Measurements from ENCODE around the gene RPL23. TPM values are rescaled to one million over a fixed set of nuclear protein-coding genes. Genes with fewer than 3 reads are reported as not detected.

Gene RPL23
- total RNA-seq, 1 donor from 2014 or later = 3,404 TPM

GRCh38 chr17:38875477-38876075 lies 22.1 kb upstream of the RPL23 start:
- peaks cover 79% of the 10 kb centered on the region for H3K79me2 ChIP-seq (ENCODE audit: low read depth)
- no peak overlapping the region for H3K4me3 Mint-ChIP-seq
- peak overlapping the region; percentile 8 for H3K27ac ChIP-seq
- H3K36me3 Mint-ChIP-seq = peaks cover 9% of the 10 kb centered on the region
- no peak overlapping the region for H2AFZ ChIP-seq (replicated peaks)
- H3K4me1 ChIP-seq = peaks cover 46% of the 10 kb centered on the region
- H3K9me3 ChIP-seq (ENCODE audit: low read depth) = no peaks in the 10 kb centered on the region
- no peaks in the 10 kb centered on the region for H3K36me3 ChIP-seq
- H3K4me1 Mint-ChIP-seq = peaks cover 74% of the 10 kb centered on the region
- TF ChIP-seq CTCF (IDR thresholded peaks at IDR 0.05) (no peak), EZH2phosphoT487 (IDR thresholded peaks at IDR 0.05) (no peak), EZH2 (IDR thresholded peaks at IDR 0.05) (no peak)
- H3K27me3 Mint-ChIP-seq (ENCODE audit: insufficient read depth, low read depth) = peaks cover 12% of the 10 kb centered on the region
- H3F3A ChIP-seq (ENCODE audit: low read depth) = peaks cover 28% of the 10 kb centered on the region
- no peak overlapping the region for H3K4me2 ChIP-seq
- H3K27me3 ChIP-seq = no peaks in the 10 kb centered on the region
- peaks cover 35% of the 10 kb centered on the region for H4K20me1 ChIP-seq (ENCODE audit: low read depth)
- H3K9ac ChIP-seq = no peak overlapping the region
- H3K27ac Mint-ChIP-seq = peak overlapping the region; percentile 50
- H3K4me3 ChIP-seq = no peak overlapping the region
- no peaks in the 10 kb centered on the region for H3K9me3 Mint-ChIP-seq
- DNase-seq (ENCODE audit: low spot score) = no peak

- Histone ChIP-seq H3K4me3 (no peak overlapping the region), H2AFZ (replicated peaks) (no peak overlapping the region), H3K36me3 (no peaks in the 10 kb centered on the region), H3K27ac (no peak overlapping the region), H3K27me3 (no peaks in the 10 kb centered on the region), H3K79me2 (ENCODE audit: low read depth) (peaks cover 82% of the 10 kb centered on the region), H3K9me3 (ENCODE audit: low read depth) (no peaks in the 10 kb centered on the region), H3K4me1 (peaks cover 37% of the 10 kb centered on the region), H3F3A (ENCODE audit: low read depth) (peaks cover 24% of the 10 kb centered on the region), H3K9ac (no peak overlapping the region), H3K4me2 (no peak overlapping the region), H4K20me1 (ENCODE audit: low read depth) (peaks cover 35% of the 10 kb centered on the region)
- DNase-seq (ENCODE audit: low spot score) = no peak
- no peak for TF ChIP-seq CTCF (IDR thresholded peaks at IDR 0.05)
- TF ChIP-seq EZH2 (IDR thresholded peaks at IDR 0.05) = no peak
- no peak for TF ChIP-seq EZH2phosphoT487 (IDR thresholded peaks at IDR 0.05)
- H3K4me3 Mint-ChIP-seq = no peak overlapping the region
- H3K27me3 Mint-ChIP-seq (ENCODE audit: insufficient read depth, low read depth) = peaks cover 12% of the 10 kb centered on the region
- H3K27ac Mint-ChIP-seq = peak overlapping the region; percentile 60
- no peaks in the 10 kb centered on the region for H3K9me3 Mint-ChIP-seq
- H3K36me3 Mint-ChIP-seq = peaks cover 9% of the 10 kb centered on the region
- H3K4me1 Mint-ChIP-seq = peaks cover 66% of the 10 kb centered on the region
Measured at GRCh38 chr17:38874505-38875400, 21.2 kb upstream of the RPL23 start.

DNA sequence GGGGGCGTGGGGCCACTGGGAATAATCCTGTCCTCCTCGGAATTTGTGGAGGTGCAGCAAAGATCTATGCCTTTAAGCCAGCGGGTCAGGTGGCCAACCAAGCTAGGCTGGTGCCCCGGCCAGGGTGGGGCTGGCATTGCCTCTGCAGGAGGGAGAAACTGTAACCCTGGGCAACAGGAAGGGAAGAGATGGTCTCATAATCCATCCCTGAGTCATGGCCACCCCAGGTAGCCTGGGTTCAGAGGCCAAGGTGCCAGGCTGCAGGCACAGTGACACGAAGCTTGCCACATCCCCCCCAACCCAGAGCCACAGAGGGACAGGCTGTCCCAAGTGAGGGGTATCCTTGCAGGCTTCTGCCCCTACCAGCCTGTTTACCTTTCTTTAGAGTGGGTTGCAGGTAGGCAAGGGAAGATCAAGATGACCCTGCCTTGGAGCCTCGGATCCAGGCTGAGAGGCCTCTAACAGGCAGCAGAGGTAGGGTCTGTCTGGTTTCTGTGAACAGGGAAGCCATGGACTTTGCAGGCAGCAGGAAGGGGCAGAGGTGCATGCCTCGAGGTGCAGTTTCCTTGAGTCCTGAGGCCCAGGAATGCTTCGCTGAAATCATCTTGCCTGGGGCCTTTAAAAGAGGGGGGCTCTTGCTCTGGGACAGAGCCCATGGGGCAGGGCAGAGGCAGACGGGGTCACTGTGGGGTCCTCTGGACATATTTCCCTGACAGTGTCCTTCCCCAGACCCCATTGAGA lies 20.3 kb upstream of the RPL23 start:
- Histone ChIP-seq H3K9ac (no peak overlapping the region), H3K36me3 (no peaks in the 10 kb centered on the region)

More for the DNA sequence above, 20.3 kb upstream of the RPL23 start:
- H3K4me3 ChIP-seq = no peak overlapping the region
- H3K4me3 Mint-ChIP-seq = peak overlapping the region; percentile 57
- H2AFZ ChIP-seq (replicated peaks) = no peak overlapping the region
- peaks cover 28% of the 10 kb centered on the region for H3K4me1 ChIP-seq
- peaks cover 65% of the 10 kb centered on the region for H3K4me1 Mint-ChIP-seq
- no peak overlapping the region for H3K27ac ChIP-seq
- peaks cover 9% of the 10 kb centered on the region for H3K36me3 Mint-ChIP-seq
- peaks cover 78% of the 10 kb centered on the region for H3K79me2 ChIP-seq (ENCODE audit: low read depth)
- peaks cover 35% of the 10 kb centered on the region for H4K20me1 ChIP-seq (ENCODE audit: low read depth)
- H3K9me3 ChIP-seq (ENCODE audit: low read depth) = no peaks in the 10 kb centered on the region
- H3K27me3 ChIP-seq = peaks cover 2% of the 10 kb centered on the region
- peaks cover 25% of the 10 kb centered on the region for H3F3A ChIP-seq (ENCODE audit: low read depth)
- H3K27me3 Mint-ChIP-seq (ENCODE audit: insufficient read depth, low read depth) = peaks cover 18% of the 10 kb centered on the region
- no peak for TF ChIP-seq EZH2 (IDR thresholded peaks at IDR 0.05)
- TF ChIP-seq EZH2phosphoT487 (IDR thresholded peaks at IDR 0.05) = no peak
- TF ChIP-seq CTCF (IDR thresholded peaks at IDR 0.05) = no peak
- peak overlapping the region; percentile 87 for H3K27ac Mint-ChIP-seq
- H3K4me2 ChIP-seq = no peak overlapping the region
- peak; percentile 4 for DNase-seq (ENCODE audit: low spot score)
- peaks cover 5% of the 10 kb centered on the region for H3K9me3 Mint-ChIP-seq

Measured in neural progenitor cell (in vitro differentiated cells).